ENCODE data around the gene COQ8A.
"Not testable (repeated sequence)": the region's sequence is repeated elsewhere in the genome, so short reads cannot be mapped to it uniquely, and the experiment has no call there.

- TF ChIP-seq CTCF (IDR thresholded peaks at IDR 0.05); CREB1 (CRISPR knock-in tag; IDR thresholded peaks at IDR 0.05): not testable (repeated sequence)
These were observed 59.5 kb downstream of the COQ8A start for GRCh38 chr1:226999579-226999978.

Measured in WTC11 (cell line).